Urinary bladder (tissue), 4 donors: Measurements from ENCODE around the gene FHOD3. TPM values are rescaled to one million over a fixed set of nuclear protein-coding genes. Genes with fewer than 3 reads are reported as not detected.
A peak's percentile ranks its signal among the peaks of the same experiment; 100 is the strongest.

Experiments
- DNase-seq: peaks from one replicate; pipeline ENCODE4 v3.0.0-alpha.2; 2015; ENCODE audit errors: extremely low spot score
- H3K27ac ChIP-seq: one replicate; pipeline ENCODE4 v1.5.1; 2013; ENCODE audit warnings: low read depth, mild to moderate bottlenecking, moderate library complexity
- H3K36me3 ChIP-seq: one replicate; pipeline ENCODE4 v1.6.1; 2013; ENCODE audit warnings: mild to moderate bottlenecking, moderate library complexity; ENCODE audit not compliant: insufficient read depth
- H3K4me1 ChIP-seq: one replicate; pipeline ENCODE4 v1.6.1; 2013; ENCODE audit warnings: mild to moderate bottlenecking, moderate library complexity; ENCODE audit not compliant: insufficient read depth
- H3K4me3 ChIP-seq: one replicate; pipeline ENCODE4 v1.5.1; 2013; ENCODE audit warnings: low read depth, low read length
- WGBS: extraction: QIAGEN DNeasy Blood & Tissue Kit; methylation state at CpG from one replicate; pipeline ENCODE4 v1.1.7; 2013; 5-methylcytosine and 5-hydroxymethylcytosine counted together
- polyA plus RNA-seq: library from polyadenylated mRNA; stranded (reverse); fragments of 200-250 nt; gene quantifications from one replicate; pipeline ENCODE4 v1.2.3, GENCODE V29; 2013
- total RNA-seq: library from RNA; depleted of rRNA; stranded (reverse); fragments of >200 nt; gene quantifications from one replicate; pipeline ENCODE4 v1.2.3, GENCODE V29; 2014
- donor health status: healthy with polysubstance abuse.
- donor health status: healthy.

FHOD3 gene
- 27.2 TPM for total RNA-seq
- 35.4 TPM for polyA plus RNA-seq

- H3K36me3 ChIP-seq = no peaks in the 10 kb centered on the region
- H3K4me1 ChIP-seq = no peaks in the 10 kb centered on the region
- no peak for DNase-seq
- under 1% methylated on average over 86 of the region's 91 CpGs for WGBS
- H3K4me3 ChIP-seq = peak within 1 kb of the TSS; percentile 69
- no peak within 1 kb of the TSS for H3K27ac ChIP-seq
Measured at GRCh38 chr18:36297417-36298125, at the start of gene FHOD3. Gene FHOD3, plus strand, starts transcription at chr18:36297713. Its CDS starts 123 bp downstream, at chr18:36297836.

- Histone ChIP-seq H3K4me3 (no peak overlapping the region), H3K4me1 (no peaks in the 10 kb centered on the region), H3K27ac (no peak overlapping the region), H3K36me3 (no peaks in the 10 kb centered on the region)
- DNase-seq = no peak
Measured at GRCh38 chr18:36249392-36249791, 48.1 kb upstream of the FHOD3 start.

DNA sequence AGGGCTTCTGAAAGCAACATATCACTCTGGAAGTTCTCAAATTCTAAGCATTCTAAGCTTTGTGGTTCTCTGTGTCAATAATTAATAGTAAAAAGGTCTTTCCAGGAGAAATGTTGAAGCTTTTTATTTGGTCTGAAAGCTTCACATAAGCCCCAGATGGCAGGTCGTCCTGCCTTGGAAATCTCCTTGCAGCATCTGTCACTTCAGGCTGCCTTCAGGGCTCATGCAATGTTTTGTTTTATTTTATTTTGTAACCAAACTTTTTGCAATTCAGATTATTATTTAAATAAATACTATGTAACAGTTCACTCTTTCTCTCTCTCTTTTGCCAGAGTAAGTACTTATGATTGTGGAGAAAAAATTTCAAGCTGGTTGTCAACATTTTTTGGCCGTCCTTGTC is 46.7 kb upstream of the FHOD3 start:
- no peak for DNase-seq

GRCh38 chr18:36255072-36255698 is 42.3 kb upstream of the FHOD3 start:
- Histone ChIP-seq H3K4me3 (no peak overlapping the region), H3K4me1 (no peaks in the 10 kb centered on the region), H3K36me3 (no peaks in the 10 kb centered on the region), H3K27ac (no peak overlapping the region)
- WGBS = 84% methylated on average over 10 of the region's 10 CpGs
- DNase-seq = no peak

More for the DNA sequence above, 46.7 kb upstream of the FHOD3 start:
- H3K4me1 ChIP-seq = no peaks in the 10 kb centered on the region
- H3K4me3 ChIP-seq = no peak overlapping the region
- WGBS = 76% methylated on average over 2 of the region's 2 CpGs
- no peaks in the 10 kb centered on the region for H3K36me3 ChIP-seq
- H3K27ac ChIP-seq = no peak overlapping the region

DNA sequence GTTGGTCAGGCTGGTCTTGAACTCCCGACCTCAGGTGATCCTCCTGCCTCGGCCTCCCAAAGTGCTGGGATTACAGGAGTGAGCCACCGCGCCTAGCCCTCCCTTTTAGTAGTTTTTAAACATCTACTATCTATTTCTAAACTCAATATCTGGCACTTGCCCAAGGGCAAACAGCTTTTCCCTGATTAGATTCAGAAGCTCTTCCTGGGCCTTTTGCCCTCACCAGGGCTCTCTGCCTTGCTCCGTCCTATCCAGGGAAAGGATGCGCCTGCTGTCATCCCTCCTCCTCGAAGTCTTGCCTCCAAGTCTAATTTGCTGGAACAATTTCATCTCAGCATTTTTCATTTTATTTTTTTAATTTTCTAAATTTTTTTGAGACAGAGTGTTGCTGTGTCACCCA is 41.4 kb upstream of the FHOD3 start:
- Histone ChIP-seq H3K4me3 (no peak overlapping the region), H3K36me3 (no peaks in the 10 kb centered on the region), H3K27ac (no peak overlapping the region), H3K4me1 (no peaks in the 10 kb centered on the region)
- no peak for DNase-seq
- 93% methylated on average over 7 of the region's 7 CpGs for WGBS

DNA sequence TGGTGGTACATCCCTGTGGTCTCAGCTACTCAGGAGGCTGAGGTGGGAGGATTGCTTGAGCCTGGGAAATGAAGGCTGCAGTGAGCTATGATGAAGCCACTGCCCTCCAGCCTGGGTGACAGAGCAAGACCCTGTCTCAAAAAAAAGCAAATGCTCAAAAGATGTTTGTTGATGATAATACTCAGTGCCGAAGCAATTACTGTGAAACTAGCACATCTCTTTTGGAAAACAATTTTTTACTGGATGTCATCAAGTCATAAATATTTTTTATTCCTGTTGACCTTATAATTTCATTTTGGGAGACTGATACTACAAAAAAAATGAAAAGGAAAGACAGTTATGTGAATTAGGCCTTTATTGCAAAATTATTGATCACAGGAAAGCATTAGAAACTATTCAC is 34.5 kb upstream of the FHOD3 start:
- WGBS = 76% methylated on average over 1 of the region's 1 CpG
- Histone ChIP-seq H3K27ac (no peak overlapping the region), H3K36me3 (no peaks in the 10 kb centered on the region), H3K4me3 (no peak overlapping the region), H3K4me1 (no peaks in the 10 kb centered on the region)
- no peak for DNase-seq

- Histone ChIP-seq H3K4me1 (no peaks in the 10 kb centered on the region), H3K36me3 (no peaks in the 10 kb centered on the region), H3K27ac (no peak overlapping the region), H3K4me3 (no peak overlapping the region)
- 60% methylated on average over 8 of the region's 8 CpGs for WGBS
- no peak for DNase-seq
Measured at GRCh38 chr18:36264283-36264682, 33.2 kb upstream of the FHOD3 start.

DNA sequence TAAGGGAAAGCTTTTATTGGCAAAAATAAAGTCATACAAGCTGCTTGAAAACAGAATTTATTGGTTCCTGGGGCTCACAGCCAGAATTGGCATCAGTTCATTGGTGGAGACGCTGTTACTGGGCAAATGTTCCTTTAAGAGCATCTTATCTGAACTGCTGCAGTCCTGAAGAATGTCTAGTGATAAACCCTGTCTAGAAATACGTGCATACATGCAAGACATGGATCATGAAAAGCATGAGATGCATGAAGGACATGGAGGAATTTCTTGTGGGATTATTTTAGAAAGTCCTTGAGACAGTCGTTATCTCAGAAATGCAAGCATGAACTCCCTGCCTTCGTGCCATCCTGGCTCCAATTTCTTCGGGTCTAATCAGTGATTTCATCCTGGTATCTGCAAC is 32.5 kb upstream of the FHOD3 start:
- Histone ChIP-seq H3K4me1 (no peaks in the 10 kb centered on the region), H3K27ac (no peak overlapping the region), H3K4me3 (no peak overlapping the region), H3K36me3 (no peaks in the 10 kb centered on the region)
- 18% methylated on average over 5 of the region's 5 CpGs for WGBS
- no peak for DNase-seq

DNA sequence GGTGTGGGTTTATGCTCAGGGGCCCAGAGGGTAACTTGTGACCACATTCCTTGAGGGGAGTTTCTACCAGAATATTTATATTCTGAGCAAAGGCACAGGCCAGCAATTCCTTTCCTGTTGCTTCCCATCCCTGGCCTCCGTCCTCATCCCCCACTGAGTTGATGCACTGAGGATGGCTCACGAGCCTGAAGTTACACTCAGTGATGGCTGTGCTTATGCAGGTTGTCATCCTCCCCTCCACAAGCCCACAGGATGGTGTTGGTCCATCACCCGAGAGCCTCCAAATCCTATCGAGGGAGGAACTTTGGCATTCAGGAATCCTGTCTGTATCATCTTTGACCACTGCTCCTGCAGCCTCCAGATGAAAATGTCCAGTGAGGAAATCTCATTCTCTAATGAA is 28.4 kb upstream of the FHOD3 start:
- WGBS = 85% methylated on average over 4 of the region's 4 CpGs
- Histone ChIP-seq H3K4me1 (no peaks in the 10 kb centered on the region), H3K4me3 (no peak overlapping the region), H3K27ac (no peak overlapping the region), H3K36me3 (no peaks in the 10 kb centered on the region)
- no peak for DNase-seq

GRCh38 chr18:36271153-36271552 is 26.4 kb upstream of the FHOD3 start:
- Histone ChIP-seq H3K36me3 (no peaks in the 10 kb centered on the region), H3K27ac (no peak overlapping the region), H3K4me3 (no peak overlapping the region), H3K4me1 (no peaks in the 10 kb centered on the region)
- no peak for DNase-seq

- Histone ChIP-seq H3K4me1 (no peaks in the 10 kb centered on the region), H3K36me3 (no peaks in the 10 kb centered on the region), H3K27ac (no peak overlapping the region), H3K4me3 (no peak overlapping the region)
- 96% methylated on average over 8 of the region's 8 CpGs for WGBS
- DNase-seq = no peak
Measured at GRCh38 chr18:36273347-36273746, 24.2 kb upstream of the FHOD3 start.

DNA sequence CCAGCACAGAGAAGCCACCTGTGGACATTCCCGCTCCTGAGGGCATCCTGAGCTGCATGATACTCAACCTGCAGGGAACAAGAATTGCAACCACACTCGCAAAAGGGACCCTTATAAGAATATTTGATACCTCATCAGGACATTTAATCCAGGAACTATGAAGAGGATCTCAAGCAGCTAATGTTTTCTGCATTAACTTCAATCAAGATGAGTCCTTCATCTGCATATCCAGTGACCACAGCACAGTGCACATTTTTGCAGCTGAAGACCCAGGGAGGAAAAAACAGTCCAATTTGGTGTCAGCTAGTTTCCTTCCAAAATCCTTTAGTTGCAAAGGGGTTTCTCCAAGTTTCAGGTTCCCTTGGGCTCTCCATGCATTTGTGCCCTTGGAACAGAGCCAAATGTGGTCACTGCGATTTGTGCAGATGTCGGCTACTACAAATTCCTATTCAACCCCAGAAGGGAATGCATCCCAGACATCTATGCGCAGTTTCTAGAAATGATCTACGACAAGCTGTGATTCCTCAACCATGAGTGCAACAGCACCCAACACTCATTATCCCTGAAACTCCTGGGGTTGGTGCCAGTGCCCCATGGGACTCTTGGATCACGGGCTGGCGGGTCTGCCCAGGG is 23.3 kb upstream of the FHOD3 start:
- Histone ChIP-seq H3K4me1 (no peaks in the 10 kb centered on the region), H3K36me3 (no peaks in the 10 kb centered on the region), H3K27ac (no peak overlapping the region), H3K4me3 (no peak overlapping the region)
- 88% methylated on average over 8 of the region's 8 CpGs for WGBS
- no peak for DNase-seq

GRCh38 chr18:36275561-36275960 is 22.0 kb upstream of the FHOD3 start:
- H3K27ac ChIP-seq = no peak overlapping the region
- H3K4me1 ChIP-seq = no peaks in the 10 kb centered on the region
- H3K4me3 ChIP-seq = no peak overlapping the region
- no peaks in the 10 kb centered on the region for H3K36me3 ChIP-seq
- no peak for DNase-seq
- WGBS = 95% methylated on average over 1 of the region's 1 CpG

DNA sequence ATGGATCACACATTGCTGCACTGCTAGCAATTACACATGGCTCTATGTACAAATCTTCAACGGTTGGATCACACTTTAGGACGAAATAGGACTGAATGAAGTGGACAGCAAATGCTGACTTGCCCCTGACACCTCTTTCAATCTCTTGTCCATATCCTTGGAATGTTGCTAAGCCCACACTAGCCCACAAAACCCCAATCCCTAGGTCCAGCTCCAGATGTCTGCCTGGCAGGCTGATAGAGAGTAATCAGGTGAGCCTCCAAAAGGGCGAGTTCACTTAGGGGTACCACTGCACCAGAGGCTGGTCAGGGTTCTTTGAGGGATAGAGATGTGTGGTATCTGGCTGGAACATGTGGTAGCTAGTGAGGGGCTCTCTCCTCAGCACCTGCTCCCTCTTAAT is 18.5 kb upstream of the FHOD3 start:
- Histone ChIP-seq H3K27ac (no peak overlapping the region), H3K4me3 (no peak overlapping the region), H3K36me3 (no peaks in the 10 kb centered on the region), H3K4me1 (no peaks in the 10 kb centered on the region)
- no peak for DNase-seq
- WGBS = 64% methylated on average over 3 of the region's 3 CpGs
